VCaP (cell line): ENCODE data around the gene POLR3E.

Source experiments
- H3K27ac ChIP-seq: fragments of 450-650 bp; 2 replicates; pipeline ENCODE4 v1.5.1; 2017
- CTCF ChIP-seq: fragments of 450-650 bp; conservative IDR thresholded peaks from 2 replicates; pipeline ENCODE4 v1.5.1; 2017; ENCODE audit warnings: mild to moderate bottlenecking, moderate library complexity

The POLR3E gene

GRCh38 chr16:22324787-22325597 is 27.8 kb downstream of the POLR3E start:
- H3K27ac ChIP-seq = no peak overlapping the region
- no peak for TF ChIP-seq CTCF

GRCh38 chr16:22325598-22326368 is 28.6 kb downstream of the POLR3E start:
- H3K27ac ChIP-seq = no peak overlapping the region
- TF ChIP-seq CTCF = no peak

GRCh38 chr16:22326369-22326652 is 29.1 kb downstream of the POLR3E start:
- no peak for TF ChIP-seq CTCF
- H3K27ac ChIP-seq = no peak overlapping the region

GRCh38 chr16:22326771-22327445 is 29.7 kb downstream of the POLR3E start:
- TF ChIP-seq CTCF = no peak
- H3K27ac ChIP-seq = no peak overlapping the region

- H3K27ac ChIP-seq = no peak overlapping the region
- TF ChIP-seq CTCF = no peak
Observed at GRCh38 chr16:22327446-22327775, 30.2 kb downstream of the POLR3E start.

- no peak for TF ChIP-seq CTCF
- no peak overlapping the region for H3K27ac ChIP-seq
Observed at GRCh38 chr16:22328081-22328725, 31.0 kb downstream of the POLR3E start.

- no peak for TF ChIP-seq CTCF
- no peak overlapping the region for H3K27ac ChIP-seq
Observed at GRCh38 chr16:22329199-22329695, 32.0 kb downstream of the POLR3E start.
